IMR-90 (cell line): Measurements from ENCODE around the gene PMIS2. TPM values are rescaled to one million over a fixed set of nuclear protein-coding genes. Genes with fewer than 3 reads are reported as not detected.

ENCODE experiments used
- ATAC-seq: fragments of 200-7000 bp; cut with Tn5 transposase; 2 replicates; pipeline ENCODE4 v1.9.1; 2020; ENCODE audit warnings: low read depth, mild to moderate bottlenecking, moderate library complexity
- BruUV-seq: library from RNA; stranded (reverse); fragments of 400-500 nt; replicated peaks from 2 replicates; lab custom pipeline; 2021; lab: Mats Ljungman, UMichigan
- CTCF ChIA-PET: fragments of 300-600 bp; formaldehyde crosslinking; extraction: SDS; loops from one replicate; lab custom pipeline; 2021; ENCODE audit warnings: antibody characterized with exemption; lab: Yijun Ruan, JAX
- POLR2A ChIA-PET: fragments of 300-600 bp; sonication (Branson Sonifier 250); formaldehyde crosslinking; loops from one replicate; lab custom pipeline; 2022; ENCODE audit warnings: antibody characterized with exemption; ENCODE audit not compliant: unreplicated experiment; lab: Charles Lee
- DNase-seq: peaks from one replicate; pipeline ENCODE4 v3.0.0; 2013
- H2AFZ ChIP-seq: replicated peaks from 2 replicates; pipeline ENCODE3; 2013; ENCODE audit warnings: low read length, mild to moderate bottlenecking; ENCODE audit not compliant: poor library complexity
- H2AK5ac ChIP-seq: 2 replicates; pipeline ENCODE4 v1.6.1; 2013; ENCODE audit warnings: low read depth, low read length, inconsistent platforms
- H2AK9ac ChIP-seq: replicated peaks from 2 replicates; pipeline ENCODE3; 2013; ENCODE audit warnings: mild to moderate bottlenecking, low read depth, low read length, moderate library complexity; ENCODE audit not compliant: poor library complexity
- H2BK120ac ChIP-seq: 2 replicates; pipeline ENCODE4 v1.6.1; 2013; ENCODE audit warnings: low read depth, low read length, inconsistent platforms
- H2BK15ac ChIP-seq: 3 replicates; pipeline ENCODE4 v1.6.1; 2013; ENCODE audit warnings: low read depth, low read length, inconsistent platforms
- H2BK20ac ChIP-seq: 2 replicates; pipeline ENCODE4 v1.6.1; 2013; ENCODE audit warnings: low read depth, mild to moderate bottlenecking, inconsistent platforms, low read length, moderate library complexity
- H2BK5ac ChIP-seq: 2 replicates; pipeline ENCODE4 v1.6.1; 2013; ENCODE audit warnings: mild to moderate bottlenecking, low read depth, low read length, inconsistent platforms; ENCODE audit not compliant: poor library complexity, severe bottlenecking
- H3K14ac ChIP-seq: replicated peaks from 2 replicates; pipeline ENCODE4 v1.6.1; 2013; ENCODE audit warnings: low read depth, low read length, inconsistent platforms
- H3K18ac ChIP-seq: 2 replicates; pipeline ENCODE4 v1.6.1; 2013; ENCODE audit warnings: low read depth, low read length, control low read depth
- H3K23ac ChIP-seq: 2 replicates; pipeline ENCODE4 v1.6.1; 2013; ENCODE audit warnings: low read depth, low read length, inconsistent platforms
- H3K27ac ChIP-seq: 2 replicates; pipeline ENCODE4 v1.5.1; 2013; ENCODE audit warnings: mild to moderate bottlenecking, control low read depth, low read length; ENCODE audit not compliant: insufficient read depth
- H3K27me3 ChIP-seq: 2 replicates; pipeline ENCODE4 v1.6.1; 2013; ENCODE audit warnings: low read length; ENCODE audit not compliant: control insufficient read depth, insufficient read depth
- H3K36me3 ChIP-seq: 2 replicates; pipeline ENCODE4 v1.6.1; 2013; ENCODE audit warnings: low read length, mixed read lengths; ENCODE audit not compliant: control insufficient read depth, insufficient read depth
- H3K4ac ChIP-seq: 2 replicates; pipeline ENCODE4 v1.6.1; 2013; ENCODE audit warnings: low read depth, low read length, inconsistent platforms
- H3K4me1 ChIP-seq: 2 replicates; pipeline ENCODE4 v1.6.1; 2013; ENCODE audit warnings: low read length, mixed read lengths; ENCODE audit not compliant: control insufficient read depth, insufficient read depth
- H3K4me2 ChIP-seq: 2 replicates; pipeline ENCODE4 v1.6.1; 2013; ENCODE audit warnings: low read depth, mild to moderate bottlenecking, control low read depth, low read length, moderate library complexity
- H3K4me3 ChIP-seq: 2 replicates; pipeline ENCODE4 v1.5.1; 2013; ENCODE audit warnings: low read depth, mild to moderate bottlenecking, control low read depth, low read length, moderate library complexity; ENCODE audit not compliant: insufficient read depth
- H3K56ac ChIP-seq: 2 replicates; pipeline ENCODE4 v1.6.1; 2013; ENCODE audit warnings: low read length, inconsistent platforms; ENCODE audit not compliant: insufficient read depth; ENCODE audit errors: extremely low read depth
- H3K79me1 ChIP-seq, 2 experiments: 2 replicates each; pipeline ENCODE4 v1.6.1; 2013; ENCODE audit warnings: low read length in 2 of 2, inconsistent platforms in 1 of 2, low read depth in 1 of 2
- H3K9ac ChIP-seq: 2 replicates; pipeline ENCODE4 v1.6.1; 2013; ENCODE audit warnings: low read depth, low read length, control low read depth
- H3K9me1 ChIP-seq: 2 replicates; pipeline ENCODE4 v1.6.1; 2013; ENCODE audit warnings: low read length, inconsistent platforms; ENCODE audit not compliant: insufficient read depth
- H3K9me3 ChIP-seq: 2 replicates; pipeline ENCODE4 v1.6.1; 2013; ENCODE audit warnings: low read length; ENCODE audit not compliant: control insufficient read depth, insufficient read depth
- H4K20me1 ChIP-seq: 2 replicates; pipeline ENCODE4 v1.6.1; 2013; ENCODE audit warnings: low read length, inconsistent platforms; ENCODE audit not compliant: insufficient read depth
- H4K5ac ChIP-seq: 2 replicates; pipeline ENCODE4 v1.6.1; 2013; ENCODE audit warnings: mild to moderate bottlenecking, low read depth, low read length, control low read depth
- H4K8ac ChIP-seq, 2 experiments: 2 replicates each; pipeline ENCODE4 v1.6.1; 2013; ENCODE audit warnings: low read depth in 2 of 2, low read length in 2 of 2, control low read depth in 1 of 2, inconsistent platforms in 1 of 2
- H4K91ac ChIP-seq: 2 replicates; pipeline ENCODE4 v1.6.1; 2013; ENCODE audit warnings: low read depth, low read length, inconsistent platforms; ENCODE audit not compliant: insufficient read depth
- MXI1 ChIP-seq: IDR thresholded peaks from 2 replicates; pipeline ENCODE4 v1.6.1; 2012; ENCODE audit warnings: low read depth, mild to moderate bottlenecking, low read length, moderate library complexity, borderline replicate concordance
- NFE2L2 ChIP-seq: fragments of 150-350 bp; IDR thresholded peaks from 2 replicates; pipeline ENCODE4 v1.6.1; 2016; ENCODE audit warnings: low read depth, mild to moderate bottlenecking, low read length
- WGBS, 2 experiments: methylation state at CpG; one replicate each; pipeline versions ENCODE4 v1.1.5 to v1.1.7; 2013; ENCODE audit warnings: missing lambda C conversion rate in 2 of 2; ENCODE audit not compliant: insufficient read length in 1 of 2; ENCODE audit errors: extremely low coverage in 2 of 2; 5-methylcytosine and 5-hydroxymethylcytosine counted together
- dilution Hi-C: fragments of 300-500 bp; cut with HindIII; formaldehyde crosslinking; loops from one replicate; pipeline ENCODE4 v1.14.3; 2018; ENCODE audit warnings: low sequenced_read_pairs; ENCODE audit not compliant: unreplicated experiment
- in situ Hi-C: fragments of 300-500 bp; cut with MboI; formaldehyde crosslinking; loops from 3 replicates; pipeline ENCODE4 v1.14.3; 2019; ENCODE audit warnings: low sequenced_read_pairs, inconsistent platforms, mixed read lengths
- intact Hi-C: fragments of 100-400 bp; cut with micrococcal nuclease; formaldehyde crosslinking; loops from 2 replicates; pipeline ENCODE4 v1.10.0; 2022
- polyA plus RNA-seq, 3 experiments: library from polyadenylated mRNA; depleted of rRNA; stranded (reverse); fragments of >200 nt; gene quantifications; 2 replicates each; pipeline ENCODE4 v1.2.3, GENCODE V29; 2012; ENCODE audit warnings: low replicate concordance in 1 of 3
- total RNA-seq: library from RNA; depleted of rRNA; stranded (reverse); fragments of >200 nt; gene quantifications from 2 replicates; pipeline ENCODE4 v1.2.3, GENCODE V29; 2012
- TF ChIP-seq, protein P1 (sequence below): fragments of 150-350 bp; IDR thresholded peaks from 2 replicates; pipeline ENCODE4 v1.6.1; 2017; ENCODE audit warnings: mild to moderate bottlenecking, antibody characterized with exemption, low read length, low read depth
- TF ChIP-seq, protein P2 (sequence below): fragments of 150-350 bp; IDR thresholded peaks from 2 replicates; pipeline ENCODE4 v1.6.1; 2016; ENCODE audit warnings: low read depth, mild to moderate bottlenecking, low read length, moderate library complexity, borderline replicate concordance

The PMIS2 gene
- total and polyA plus RNA-seq, 2 of the 4 experiments (the other 2 are of a cell fraction), result not detected

DNA sequence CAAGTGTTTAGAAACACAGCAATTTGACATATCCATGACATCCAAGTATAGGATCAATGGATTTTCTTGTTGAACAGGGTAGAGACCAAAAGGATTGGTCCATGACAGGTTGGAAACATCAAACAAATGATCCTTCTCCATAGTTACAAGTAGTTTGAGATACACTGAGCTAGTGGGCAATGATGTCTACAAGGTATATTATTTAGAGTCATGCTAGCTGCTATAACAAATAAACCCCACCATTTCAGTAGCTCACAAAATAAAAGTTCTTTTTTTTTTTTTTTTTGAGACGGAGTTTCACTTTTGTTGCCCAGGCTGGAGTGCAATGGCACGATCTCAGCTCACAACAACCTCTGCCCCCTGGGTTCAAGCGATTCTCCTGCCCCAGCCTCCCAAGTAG lies 21.7 kb downstream of the PMIS2 start:
- no peak for ATAC-seq
- CTCF ChIA-PET, result no interaction called here
- no peak overlapping the region for H2AK5ac ChIP-seq

More for the DNA sequence above, 21.7 kb downstream of the PMIS2 start:
- peaks cover 7% of the 10 kb centered on the region; the same call in 1 of the 2 replicates for H3K9me1 ChIP-seq
- no peak overlapping the region for H3K4ac ChIP-seq
- H3K9ac ChIP-seq, result no peak overlapping the region
- peaks cover 0 to under 1% of the 10 kb centered on the region in 2 experiments; a peak in 1 of 4 replicates for H3K79me1 ChIP-seq
- no peak overlapping the region for H3K18ac ChIP-seq
- H3K27ac ChIP-seq, result no peak overlapping the region
- H3K36me3 ChIP-seq, result no peaks in the 10 kb centered on the region
- H2BK20ac ChIP-seq, result no peak overlapping the region
- dilution Hi-C loops, result no loop called here
- no peak overlapping the region for H4K8ac ChIP-seq
- H2BK15ac ChIP-seq, result no peak overlapping the region
- peaks cover 6% of the 10 kb centered on the region for H3K9me3 ChIP-seq
- no peak overlapping the region for H3K4me3 ChIP-seq
- H2AFZ ChIP-seq, result no peak overlapping the region
- no CpG with 5 or more reads among the region's 3 CpGs for WGBS, 2 experiments
- H2BK5ac ChIP-seq, result no peak overlapping the region
- H2BK120ac ChIP-seq, result no peak overlapping the region
- no peak for DNase-seq
- H2AK9ac ChIP-seq, result no peak overlapping the region
- in situ Hi-C loops, result no loop called here
- POLR2A ChIA-PET, result no interaction called here
- H3K14ac ChIP-seq, result no peak overlapping the region
- intact Hi-C loops, result no loop called here
- H4K20me1 ChIP-seq, result no peaks in the 10 kb centered on the region
- H3K23ac ChIP-seq, result no peak overlapping the region
- no peaks in the 10 kb centered on the region for H3K4me1 ChIP-seq
- no peak overlapping the region for H3K4me2 ChIP-seq
- H3K27me3 ChIP-seq, result 0 out of 2 replicates have a peak, but pooled peaks cover under 1% of the 10 kb centered on the region
- BruUV-seq, result no TSS peak
- H4K91ac ChIP-seq, result no peak overlapping the region
- TF ChIP-seq NFE2L2 (no peak), MXI1 (no peak)
- TF ChIP-seq, protein P1, sequence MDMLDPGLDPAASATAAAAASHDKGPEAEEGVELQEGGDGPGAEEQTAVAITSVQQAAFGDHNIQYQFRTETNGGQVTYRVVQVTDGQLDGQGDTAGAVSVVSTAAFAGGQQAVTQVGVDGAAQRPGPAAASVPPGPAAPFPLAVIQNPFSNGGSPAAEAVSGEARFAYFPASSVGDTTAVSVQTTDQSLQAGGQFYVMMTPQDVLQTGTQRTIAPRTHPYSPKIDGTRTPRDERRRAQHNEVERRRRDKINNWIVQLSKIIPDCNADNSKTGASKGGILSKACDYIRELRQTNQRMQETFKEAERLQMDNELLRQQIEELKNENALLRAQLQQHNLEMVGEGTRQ, result no peak
- TF ChIP-seq, protein P2, sequence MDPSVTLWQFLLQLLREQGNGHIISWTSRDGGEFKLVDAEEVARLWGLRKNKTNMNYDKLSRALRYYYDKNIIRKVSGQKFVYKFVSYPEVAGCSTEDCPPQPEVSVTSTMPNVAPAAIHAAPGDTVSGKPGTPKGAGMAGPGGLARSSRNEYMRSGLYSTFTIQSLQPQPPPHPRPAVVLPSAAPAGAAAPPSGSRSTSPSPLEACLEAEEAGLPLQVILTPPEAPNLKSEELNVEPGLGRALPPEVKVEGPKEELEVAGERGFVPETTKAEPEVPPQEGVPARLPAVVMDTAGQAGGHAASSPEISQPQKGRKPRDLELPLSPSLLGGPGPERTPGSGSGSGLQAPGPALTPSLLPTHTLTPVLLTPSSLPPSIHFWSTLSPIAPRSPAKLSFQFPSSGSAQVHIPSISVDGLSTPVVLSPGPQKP, result no peak
- no peak overlapping the region for H4K5ac ChIP-seq
- no peak overlapping the region for H3K56ac ChIP-seq
